ENCODE measurements around the gene SCGB1C1.
"Not testable (repeated sequence)": the region's sequence is repeated elsewhere in the genome, so short reads cannot be mapped to it uniquely, and the experiment has no call there.

SCGB1C1 gene

DNA sequence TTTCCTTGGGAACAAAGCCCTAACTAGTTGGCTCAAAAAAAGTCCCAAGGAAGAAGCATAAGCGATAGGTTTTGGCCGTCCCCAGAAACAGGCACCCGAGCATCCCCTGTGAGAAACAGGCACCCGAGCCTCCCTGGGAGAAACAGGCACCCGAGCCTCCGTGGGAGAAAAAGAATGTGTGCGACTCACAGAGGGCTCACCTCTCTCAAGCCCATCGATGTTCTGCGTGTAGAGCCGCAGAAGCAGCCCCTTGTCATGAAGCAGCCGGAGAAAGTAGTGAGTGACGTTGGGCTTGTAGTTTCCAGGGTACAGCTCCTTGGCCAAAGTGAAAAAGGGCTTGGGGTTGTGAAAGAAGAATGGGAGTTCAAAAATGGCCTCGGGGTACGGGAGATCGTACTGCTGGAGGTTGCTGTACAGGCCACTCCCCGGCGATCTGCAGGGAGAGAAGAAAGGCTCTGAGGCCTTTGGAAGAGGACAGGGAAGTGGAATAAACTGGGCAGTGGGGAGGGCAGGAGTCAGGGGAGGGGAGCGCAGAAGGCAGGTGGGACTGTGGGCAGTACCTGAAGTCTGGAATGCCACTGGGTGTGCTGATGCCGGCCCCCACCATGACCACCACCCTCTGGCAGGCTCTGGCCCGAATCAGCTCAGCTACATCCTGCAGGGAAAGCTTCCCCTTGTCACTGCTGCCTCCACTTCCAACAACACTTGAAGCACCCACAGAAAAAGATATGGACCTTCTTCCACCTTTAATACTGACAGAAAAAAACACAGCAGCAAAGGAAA, 40.1 kb downstream of the SCGB1C1 start:
- H3K4me3 ChIP-seq (ENCODE audit: low read length) = no peak overlapping the region
- TF ChIP-seq, protein P1, sequence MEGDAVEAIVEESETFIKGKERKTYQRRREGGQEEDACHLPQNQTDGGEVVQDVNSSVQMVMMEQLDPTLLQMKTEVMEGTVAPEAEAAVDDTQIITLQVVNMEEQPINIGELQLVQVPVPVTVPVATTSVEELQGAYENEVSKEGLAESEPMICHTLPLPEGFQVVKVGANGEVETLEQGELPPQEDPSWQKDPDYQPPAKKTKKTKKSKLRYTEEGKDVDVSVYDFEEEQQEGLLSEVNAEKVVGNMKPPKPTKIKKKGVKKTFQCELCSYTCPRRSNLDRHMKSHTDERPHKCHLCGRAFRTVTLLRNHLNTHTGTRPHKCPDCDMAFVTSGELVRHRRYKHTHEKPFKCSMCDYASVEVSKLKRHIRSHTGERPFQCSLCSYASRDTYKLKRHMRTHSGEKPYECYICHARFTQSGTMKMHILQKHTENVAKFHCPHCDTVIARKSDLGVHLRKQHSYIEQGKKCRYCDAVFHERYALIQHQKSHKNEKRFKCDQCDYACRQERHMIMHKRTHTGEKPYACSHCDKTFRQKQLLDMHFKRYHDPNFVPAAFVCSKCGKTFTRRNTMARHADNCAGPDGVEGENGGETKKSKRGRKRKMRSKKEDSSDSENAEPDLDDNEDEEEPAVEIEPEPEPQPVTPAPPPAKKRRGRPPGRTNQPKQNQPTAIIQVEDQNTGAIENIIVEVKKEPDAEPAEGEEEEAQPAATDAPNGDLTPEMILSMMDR (conservative IDR thresholded peaks at IDR 0.05; ENCODE audit: low read depth, low read length) = no peak
- no peak for DNase-seq (ENCODE audit: low read depth)

DNA sequence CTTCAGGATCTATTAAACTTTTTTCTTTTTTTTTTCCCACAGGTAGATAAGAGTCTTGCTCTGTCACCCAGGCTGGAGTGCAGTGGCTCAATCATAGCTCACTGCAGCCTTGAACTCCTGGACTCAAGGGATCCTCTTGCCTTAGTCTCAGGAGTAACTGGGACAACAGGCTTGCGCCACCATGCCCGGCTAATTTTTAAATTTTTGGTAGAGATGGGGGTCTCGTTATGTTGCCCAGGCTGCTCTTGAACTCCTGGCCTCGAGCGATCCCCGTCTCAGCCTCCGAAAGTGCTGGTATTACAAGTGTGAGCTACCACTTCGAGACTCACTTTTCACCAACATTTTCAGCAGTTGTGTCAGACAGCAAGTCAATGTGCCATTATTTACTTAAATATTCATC, 42.3 kb downstream of the SCGB1C1 start:
- TF ChIP-seq, protein P1 (conservative IDR thresholded peaks at IDR 0.05; ENCODE audit: low read depth, low read length) = no peak
- no peak for DNase-seq (ENCODE audit: low read depth)
- peak overlapping the region; percentile 79 for H3K4me3 ChIP-seq (ENCODE audit: low read length)

DNA sequence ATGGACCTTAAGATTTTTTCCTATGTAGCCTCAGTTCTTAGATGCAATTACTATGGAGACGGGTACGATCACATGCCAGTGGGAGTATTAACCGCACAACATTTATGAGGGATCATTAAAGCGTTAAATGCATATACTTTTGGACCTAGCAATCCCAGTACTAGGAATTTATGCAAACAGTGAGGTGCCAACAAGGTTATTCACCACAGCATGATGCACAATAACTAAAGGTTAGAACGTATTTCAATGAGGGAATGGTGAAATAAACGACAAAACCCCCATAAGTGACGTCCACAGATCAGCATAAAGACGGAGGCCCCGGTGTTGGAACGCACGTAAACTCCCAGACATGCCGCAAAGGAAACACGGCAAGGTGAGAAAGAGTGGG, 42.7 kb downstream of the SCGB1C1 start:
- no peak for DNase-seq (ENCODE audit: low read depth)
- TF ChIP-seq, protein P1 (conservative IDR thresholded peaks at IDR 0.05; ENCODE audit: low read depth, low read length) = no peak
- peak overlapping the region; percentile 79 for H3K4me3 ChIP-seq (ENCODE audit: low read length)

DNA sequence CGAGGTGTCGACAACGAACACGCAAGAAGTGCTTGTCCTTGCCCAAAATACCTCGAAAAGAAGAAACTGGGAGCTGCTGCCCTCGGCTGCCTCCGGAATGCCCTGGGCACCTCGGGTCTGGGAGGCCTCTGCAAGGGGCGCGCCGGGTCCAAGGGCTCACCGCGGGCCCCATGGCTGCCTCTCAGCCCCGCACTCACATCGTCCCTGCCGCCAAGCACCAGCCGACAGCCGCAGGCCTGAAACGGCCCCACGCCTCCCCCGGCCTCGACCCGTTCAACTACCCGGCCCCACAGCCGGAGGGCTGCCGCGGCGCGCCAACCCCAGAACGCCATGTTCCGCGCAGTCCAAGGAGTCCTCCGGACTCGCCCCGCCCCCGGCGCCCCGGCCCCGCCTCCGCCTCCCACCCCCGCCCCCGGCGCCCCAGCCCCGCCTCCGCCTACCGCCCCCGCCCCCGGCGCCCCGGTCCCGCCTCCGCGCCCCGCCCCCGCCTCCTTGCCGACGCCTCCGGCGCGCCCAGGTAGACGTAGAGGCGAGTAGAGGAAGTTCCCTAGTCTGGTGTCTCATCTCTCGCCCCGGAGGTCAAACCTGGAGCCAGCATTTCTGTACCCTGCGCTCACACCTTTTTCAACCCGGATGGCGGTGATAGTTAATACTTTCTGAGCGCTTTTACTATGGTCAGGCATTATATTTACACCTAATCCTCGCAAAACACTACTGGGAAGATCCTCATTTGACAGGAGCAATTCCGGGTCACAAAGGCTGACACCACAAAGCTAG, 43.3 kb downstream of the SCGB1C1 start, which contains the start of gene SIRT3:
TSS of gene SIRT3 (minus strand) at position 346 of the 777 bp plus-strand sequence. CDS start at position 332, 14 bp downstream.
- peak within 1 kb of the TSS; percentile 95 for H3K4me3 ChIP-seq (ENCODE audit: low read length)
- peak; percentile 19 for DNase-seq (ENCODE audit: low read depth)
- TF ChIP-seq, protein P1 (conservative IDR thresholded peaks at IDR 0.05; ENCODE audit: low read depth, low read length) = peak; percentile 4

DNA sequence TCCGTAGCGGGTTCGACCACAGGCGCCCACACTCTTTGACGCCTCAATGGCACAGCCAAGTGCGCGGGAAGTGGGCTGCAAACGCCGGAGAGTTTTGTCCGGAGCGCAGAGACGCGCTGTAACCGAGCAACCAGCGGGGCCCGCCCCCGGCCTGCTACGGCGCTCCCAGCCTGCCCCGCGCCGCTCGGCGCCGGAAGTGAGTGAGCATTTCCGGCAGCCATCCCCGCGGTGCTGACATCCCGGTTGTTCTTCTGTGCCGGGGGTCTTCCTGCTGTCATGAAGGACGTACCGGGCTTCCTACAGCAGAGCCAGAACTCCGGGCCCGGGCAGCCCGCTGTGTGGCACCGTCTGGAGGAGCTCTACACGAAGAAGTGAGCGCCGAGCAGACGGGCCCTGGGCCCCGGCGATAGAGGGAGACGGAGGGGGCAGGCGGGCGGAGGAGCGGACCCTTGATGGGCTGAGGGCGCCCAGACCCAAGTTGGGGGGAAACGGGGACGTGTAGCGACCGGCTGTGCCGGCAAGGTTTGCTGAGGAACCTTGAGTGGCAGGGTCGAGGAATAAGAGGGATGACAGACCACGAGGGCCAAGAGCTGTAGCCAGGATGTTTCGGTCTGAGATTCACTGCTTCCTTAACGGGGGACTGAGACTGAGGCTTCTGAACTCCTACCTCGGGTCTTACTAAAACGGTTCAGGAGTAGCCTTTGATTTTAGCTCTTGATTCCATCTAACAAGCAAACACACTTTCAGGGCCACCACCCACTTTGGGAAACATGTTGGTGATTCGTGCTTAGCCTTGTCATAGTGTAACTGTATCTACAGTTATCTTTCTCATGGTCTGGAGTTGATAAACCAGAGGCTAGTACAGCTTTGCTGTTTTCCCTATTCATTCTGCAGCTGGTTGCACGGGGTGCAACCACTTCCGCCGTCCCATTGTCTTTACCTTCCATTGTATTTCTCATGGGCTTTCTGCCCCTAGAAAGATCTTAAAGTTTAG, 44.2 kb downstream of the SCGB1C1 start, which contains the start of gene PSMD13:
TSS of gene PSMD13 (plus strand) at position 203 of the 994 bp plus-strand sequence. CDS start at position 277, 74 bp downstream.
- TF ChIP-seq, protein P1 (conservative IDR thresholded peaks at IDR 0.05; ENCODE audit: low read depth, low read length) = no peak
- peak; percentile 30 for DNase-seq (ENCODE audit: low read depth)
- peak within 1 kb of the TSS; percentile 95 for H3K4me3 ChIP-seq (ENCODE audit: low read length)

DNA sequence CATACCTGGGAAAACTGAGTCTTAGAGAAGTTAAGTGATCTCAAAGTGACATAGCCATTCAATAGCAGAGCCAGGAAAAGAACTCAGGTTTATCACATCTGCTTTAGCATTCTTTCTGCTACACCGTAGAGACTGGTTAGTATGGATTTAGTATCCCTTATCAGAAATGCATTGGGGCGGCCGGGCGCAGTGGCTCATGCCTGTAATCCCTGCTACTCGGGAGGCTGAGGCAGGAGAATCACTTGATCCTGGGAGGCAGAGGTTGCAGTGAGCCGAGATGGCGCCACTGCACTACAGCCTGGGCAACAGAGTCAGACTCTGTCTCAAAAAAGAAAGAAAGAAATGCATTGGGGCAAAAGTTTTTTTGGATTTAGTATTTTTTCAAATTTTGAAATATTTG, 45.5 kb downstream of the SCGB1C1 start:
- H3K4me3 ChIP-seq (ENCODE audit: low read length) = peak overlapping the region; percentile 95
- DNase-seq (ENCODE audit: low read depth) = not testable (repeated sequence)

Data from retinal pigment epithelial cell (primary cell).